Activated CD8-positive, alpha-beta memory T cell treated with anti-CD3 and anti-CD28 coated beads for 4 hours (primary cell): Measurements from ENCODE around the gene LUZP4.
"Not testable (repeated sequence)": the region's sequence is repeated elsewhere in the genome, so short reads cannot be mapped to it uniquely, and the experiment has no call there.

Experiments used
- DNase-seq, 2 donors: peaks; one replicate each; pipeline ENCODE4 v3.0.0-alpha.2; 2020; ENCODE audit warnings: low read depth in 2 of 2

Gene LUZP4

GRCh38 chrX:115289465-115289864 is at the start of gene LUZP4:
LUZP4 (plus strand) TSS chrX:115289715; CDS start chrX:115289760, 45 bp downstream.
- no peak for DNase-seq

GRCh38 chrX:115251458-115252233 is 37.9 kb upstream of the LUZP4 start:
- DNase-seq, result no peak

GRCh38 chrX:115255003-115255402 is 34.5 kb upstream of the LUZP4 start:
- no peak for DNase-seq

- DNase-seq, result no peak
Observed at GRCh38 chrX:115257711-115258110, 31.8 kb upstream of the LUZP4 start.

- DNase-seq, result no peak
Observed at GRCh38 chrX:115259238-115259875, 30.2 kb upstream of the LUZP4 start.

- no peak for DNase-seq
Observed at GRCh38 chrX:115260330-115260729, 29.2 kb upstream of the LUZP4 start.

- DNase-seq, result no peak
Observed at GRCh38 chrX:115261148-115261547, 28.4 kb upstream of the LUZP4 start.

- no peak for DNase-seq
Observed at GRCh38 chrX:115264009-115264408, 25.5 kb upstream of the LUZP4 start.

GRCh38 chrX:115266300-115266699 is 23.2 kb upstream of the LUZP4 start:
- no peak for DNase-seq

GRCh38 chrX:115268421-115268820 is 21.1 kb upstream of the LUZP4 start:
- DNase-seq, result no peak

- DNase-seq, result no peak
Observed at GRCh38 chrX:115269051-115269683, 20.3 kb upstream of the LUZP4 start.

GRCh38 chrX:115284877-115285276 is 4.6 kb upstream of the LUZP4 start:
- DNase-seq, result no peak

- no peak for DNase-seq
Observed at GRCh38 chrX:115297189-115297588, 7.7 kb downstream of the LUZP4 start.

- DNase-seq, result no peak
Observed at GRCh38 chrX:115311139-115311538, 21.6 kb downstream of the LUZP4 start.

GRCh38 chrX:115311601-115312001 is 22.1 kb downstream of the LUZP4 start:
- no peak for DNase-seq

- no peak for DNase-seq
Observed at GRCh38 chrX:115318139-115318538, 28.6 kb downstream of the LUZP4 start.

- no peak for DNase-seq
Observed at GRCh38 chrX:115322375-115322774, 32.9 kb downstream of the LUZP4 start.

GRCh38 chrX:115324194-115324593 is 34.7 kb downstream of the LUZP4 start:
- DNase-seq, result no peak

GRCh38 chrX:115329282-115329681 is 39.8 kb downstream of the LUZP4 start:
- not testable (repeated sequence) for DNase-seq

GRCh38 chrX:115330498-115331168 is 41.1 kb downstream of the LUZP4 start:
- no peak for DNase-seq

- no peak for DNase-seq
Observed at GRCh38 chrX:115332832-115333231, 43.3 kb downstream of the LUZP4 start.

GRCh38 chrX:115333446-115333845 is 43.9 kb downstream of the LUZP4 start:
- DNase-seq, result no peak
